Cardiac fibroblast (primary cell): ENCODE measurements around the gene ZNF267.
"Not testable (repeated sequence)": the region's sequence is repeated elsewhere in the genome, so short reads cannot be mapped to it uniquely, and the experiment has no call there.

ENCODE experiments used
- DNase-seq, 2 donors: peaks; one replicate each; pipeline versions ENCODE4 v3.0.0 to v3.0.0-alpha.2; 2010; ENCODE audit warnings: low read depth in 2 of 2
- H3K4me3 ChIP-seq, 2 donors: replicated peaks in 1 of 2; 1 replicate in 1 of 2; 2 replicates in 1 of 2; pipeline ENCODE4 v1.5.1; 2011; ENCODE audit warnings: low read depth in 2 of 2, low read length in 2 of 2, mild to moderate bottlenecking in 2 of 2, moderate library complexity in 1 of 2
- CTCF ChIP-seq: IDR thresholded peaks from one replicate; pipeline ENCODE4 v1.5.1; 2011; ENCODE audit warnings: low read depth, mild to moderate bottlenecking, low read length, inconsistent platforms

The ZNF267 gene

GRCh38 chr16:31873556-31874365 lies at the start of gene ZNF267:
Gene ZNF267, plus strand, starts transcription at chr16:31873807. Its CDS starts 160 bp downstream, at chr16:31873967.
- TF ChIP-seq CTCF, result no peak
- H3K4me3 ChIP-seq, result peak within 1 kb of the TSS; percentile 95 to 96

GRCh38 chr16:31833047-31833446 lies 40.6 kb upstream of the ZNF267 start:
- H3K4me3 ChIP-seq, result no peak overlapping the region
- TF ChIP-seq CTCF, result no peak
- DNase-seq, result no peak

More at GRCh38 chr16:31873556-31874365, at the start of gene ZNF267:
- DNase-seq, result peak; percentile 92 to 94

- not testable (repeated sequence) for DNase-seq
These were observed 37.2 kb upstream of the ZNF267 start for GRCh38 chr16:31836396-31836795.

GRCh38 chr16:31842864-31843263 lies 30.7 kb upstream of the ZNF267 start:
- no peak for TF ChIP-seq CTCF
- no peak overlapping the region for H3K4me3 ChIP-seq
- DNase-seq, result no peak

More at GRCh38 chr16:31836396-31836795, 37.2 kb upstream of the ZNF267 start:
- H3K4me3 ChIP-seq, result not testable (repeated sequence)

DNA sequence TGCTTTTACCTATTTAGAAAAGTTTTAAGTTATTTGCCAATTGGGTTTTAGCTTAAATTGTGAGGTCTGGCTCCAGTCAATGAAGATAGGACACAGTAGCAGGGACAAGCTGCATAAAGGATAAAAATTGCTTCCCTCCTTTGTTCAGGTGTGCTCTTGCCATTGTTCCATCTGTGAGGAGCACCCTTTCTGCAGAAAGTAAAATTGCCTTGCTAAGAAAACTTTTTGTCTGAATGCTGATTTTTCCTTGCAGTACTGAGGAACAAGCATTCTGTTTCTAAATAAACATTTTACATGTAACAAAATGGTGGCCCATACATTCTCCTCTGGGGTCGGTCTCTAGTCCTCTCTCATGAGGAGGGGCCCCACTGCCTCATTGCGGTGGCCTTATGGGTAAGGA lies 25.0 kb upstream of the ZNF267 start:
- not testable (repeated sequence) for H3K4me3 ChIP-seq, DNase-seq

- H3K4me3 ChIP-seq, result no peak overlapping the region
- no peak for DNase-seq
- TF ChIP-seq CTCF, result no peak
These were observed 20.3 kb upstream of the ZNF267 start for GRCh38 chr16:31853291-31853690.

DNA sequence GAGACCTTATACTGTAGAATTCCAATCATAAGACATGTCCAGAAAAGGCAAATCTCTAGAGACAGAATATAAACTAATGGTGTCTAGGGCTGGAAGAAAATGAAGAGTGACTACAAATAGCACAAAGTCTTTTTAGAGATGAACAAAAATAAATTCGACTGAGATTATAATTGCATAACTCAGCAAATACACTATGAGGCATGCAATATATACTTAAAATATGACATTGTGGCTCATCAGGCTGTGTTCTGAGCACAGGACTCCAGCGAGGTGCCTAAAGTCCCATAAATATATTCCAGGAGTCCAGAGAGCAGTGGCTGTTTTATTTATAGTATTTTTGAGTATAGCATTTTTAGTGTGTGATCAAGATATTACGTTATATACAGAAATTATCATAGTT lies 13.1 kb upstream of the ZNF267 start:
- no peak for TF ChIP-seq CTCF

GRCh38 chr16:31861455-31861854 lies 12.2 kb upstream of the ZNF267 start:
- no peak overlapping the region for H3K4me3 ChIP-seq
- DNase-seq, result no peak
- TF ChIP-seq CTCF, result no peak

More for the DNA sequence above, 13.1 kb upstream of the ZNF267 start:
- no peak for DNase-seq
- H3K4me3 ChIP-seq, result no peak overlapping the region
